ENCODE measurements around the gene C11orf86.

The C11orf86 gene

DNA sequence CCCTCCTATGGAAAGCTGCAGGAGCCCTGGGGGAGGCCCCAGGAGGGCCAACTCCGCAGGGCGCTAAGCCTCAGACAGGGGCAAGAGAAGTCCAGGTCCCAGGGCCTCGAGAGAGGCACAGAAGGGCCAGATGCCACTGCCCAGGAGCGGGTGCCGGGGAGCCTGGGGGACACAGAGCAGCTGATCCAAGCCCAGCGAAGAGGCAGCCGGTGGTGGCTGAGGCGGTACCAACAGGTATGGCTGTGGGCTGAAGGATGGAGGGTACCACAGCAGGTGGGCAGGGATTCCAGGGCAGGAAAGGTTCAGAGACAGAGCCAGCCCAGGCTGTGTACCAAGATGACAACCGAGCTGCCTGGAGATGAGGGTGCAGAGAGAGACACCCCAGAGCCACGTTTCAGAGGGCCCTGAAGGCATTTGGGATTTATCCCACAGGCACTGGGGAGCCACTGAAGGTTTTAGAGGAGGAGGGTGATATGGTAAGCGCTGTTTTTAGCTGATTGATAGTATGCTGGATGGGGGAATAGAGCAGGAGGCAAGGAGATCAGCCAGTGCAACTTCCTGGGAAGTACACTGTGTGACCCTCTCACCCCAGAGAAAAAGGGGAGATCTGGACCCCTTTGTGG lies 412 bp downstream of the C11orf86 start:
- Mint-ChIP-seq H3K9me3 (peaks cover 16% of the 10 kb centered on the region), H3K4me3 (no peak overlapping the region), H3K27ac (peak overlapping the region; percentile 64), H3K36me3 (ENCODE audit: low read depth) (no peaks in the 10 kb centered on the region), H3K27me3 (ENCODE audit: low read depth, poor library complexity) (peaks cover 6% of the 10 kb centered on the region), H3K4me1 (peaks cover 16% of the 10 kb centered on the region)
- TF ChIP-seq, protein P1, sequence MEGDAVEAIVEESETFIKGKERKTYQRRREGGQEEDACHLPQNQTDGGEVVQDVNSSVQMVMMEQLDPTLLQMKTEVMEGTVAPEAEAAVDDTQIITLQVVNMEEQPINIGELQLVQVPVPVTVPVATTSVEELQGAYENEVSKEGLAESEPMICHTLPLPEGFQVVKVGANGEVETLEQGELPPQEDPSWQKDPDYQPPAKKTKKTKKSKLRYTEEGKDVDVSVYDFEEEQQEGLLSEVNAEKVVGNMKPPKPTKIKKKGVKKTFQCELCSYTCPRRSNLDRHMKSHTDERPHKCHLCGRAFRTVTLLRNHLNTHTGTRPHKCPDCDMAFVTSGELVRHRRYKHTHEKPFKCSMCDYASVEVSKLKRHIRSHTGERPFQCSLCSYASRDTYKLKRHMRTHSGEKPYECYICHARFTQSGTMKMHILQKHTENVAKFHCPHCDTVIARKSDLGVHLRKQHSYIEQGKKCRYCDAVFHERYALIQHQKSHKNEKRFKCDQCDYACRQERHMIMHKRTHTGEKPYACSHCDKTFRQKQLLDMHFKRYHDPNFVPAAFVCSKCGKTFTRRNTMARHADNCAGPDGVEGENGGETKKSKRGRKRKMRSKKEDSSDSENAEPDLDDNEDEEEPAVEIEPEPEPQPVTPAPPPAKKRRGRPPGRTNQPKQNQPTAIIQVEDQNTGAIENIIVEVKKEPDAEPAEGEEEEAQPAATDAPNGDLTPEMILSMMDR (IDR thresholded peaks at IDR 0.05) = no peak
- no peak for DNase-seq

DNA sequence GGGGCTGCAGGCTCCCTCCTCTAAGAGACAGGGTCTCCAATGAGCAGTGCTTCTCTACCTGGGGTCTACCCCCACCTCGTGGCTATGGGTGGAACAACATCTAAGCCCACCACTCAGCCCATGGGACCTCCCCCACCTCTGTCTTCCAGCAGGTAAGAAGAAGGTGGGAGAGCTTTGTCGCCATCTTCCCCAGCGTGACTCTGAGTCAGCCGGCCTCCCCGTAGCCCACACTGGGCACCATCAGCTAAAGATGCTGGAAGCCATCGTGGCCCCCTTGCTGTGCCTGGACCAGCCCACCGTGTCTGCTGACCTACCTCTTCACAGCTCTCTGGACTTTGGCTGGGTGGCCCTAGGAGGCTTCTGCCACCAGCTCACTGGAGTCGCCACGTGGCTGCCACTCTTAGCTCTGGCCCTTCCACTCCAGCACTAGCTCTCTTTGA lies 944 bp downstream of the C11orf86 start:
- Mint-ChIP-seq H3K36me3 (ENCODE audit: low read depth) (no peaks in the 10 kb centered on the region), H3K27ac (peak overlapping the region; percentile 64), H3K4me1 (peaks cover 11% of the 10 kb centered on the region), H3K4me3 (no peak overlapping the region), H3K9me3 (peaks cover 11% of the 10 kb centered on the region), H3K27me3 (ENCODE audit: low read depth, poor library complexity) (peaks cover 11% of the 10 kb centered on the region)
- TF ChIP-seq, protein P1 (IDR thresholded peaks at IDR 0.05) = peak; percentile 85
- DNase-seq = peak; percentile 79

DNA sequence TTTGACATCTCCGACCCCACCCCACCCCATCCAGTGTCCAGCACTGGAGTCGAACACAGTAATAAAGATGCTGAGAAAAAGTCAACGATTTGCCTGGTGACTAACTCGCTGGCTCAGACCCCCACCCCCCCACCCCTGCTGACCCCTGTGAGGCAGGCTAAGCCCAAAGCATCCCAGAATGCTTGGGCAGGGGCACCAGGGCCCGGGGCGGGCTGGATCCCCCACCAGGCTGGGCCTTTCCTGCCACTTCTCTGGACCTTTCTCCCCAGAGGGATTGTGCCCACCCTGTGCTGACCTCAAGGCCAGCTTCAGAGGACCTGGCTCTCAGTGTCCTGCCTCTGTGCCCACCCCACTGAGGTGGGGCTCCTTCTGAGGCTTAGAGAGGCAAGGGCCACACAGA lies 1.8 kb downstream of the C11orf86 start:
- H3K4me3 Mint-ChIP-seq = no peak overlapping the region
- peaks cover 11% of the 10 kb centered on the region for H3K9me3 Mint-ChIP-seq
- peaks cover 17% of the 10 kb centered on the region for H3K27me3 Mint-ChIP-seq (ENCODE audit: low read depth, poor library complexity)
- TF ChIP-seq, protein P1 (IDR thresholded peaks at IDR 0.05) = no peak
- H3K36me3 Mint-ChIP-seq (ENCODE audit: low read depth) = no peaks in the 10 kb centered on the region
- DNase-seq = no peak
- H3K4me1 Mint-ChIP-seq = peaks cover 10% of the 10 kb centered on the region
- H3K27ac Mint-ChIP-seq = no peak overlapping the region

DNA sequence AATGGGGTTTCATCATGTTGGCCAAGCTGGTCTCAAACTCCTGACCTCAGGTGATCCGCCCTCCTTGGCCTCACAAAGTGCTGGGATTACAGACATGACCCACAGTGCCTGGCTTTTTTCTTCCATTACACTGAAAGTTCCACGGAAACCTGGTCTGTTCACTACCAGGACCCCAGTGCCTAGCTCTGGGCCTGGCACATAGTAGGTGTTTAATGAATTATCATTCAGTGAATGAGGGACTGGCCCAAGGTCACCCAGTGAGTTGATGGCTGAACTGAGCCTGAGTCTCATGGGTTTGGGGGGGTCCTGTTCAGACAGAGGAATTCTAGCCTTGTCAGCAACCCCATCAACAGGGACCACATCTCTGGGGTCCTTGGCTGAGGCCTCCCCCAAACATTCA lies 3.1 kb downstream of the C11orf86 start:
- Mint-ChIP-seq H3K27me3 (ENCODE audit: low read depth, poor library complexity) (peaks cover 24% of the 10 kb centered on the region), H3K27ac (no peak overlapping the region), H3K4me3 (no peak overlapping the region), H3K4me1 (peaks cover 10% of the 10 kb centered on the region), H3K36me3 (ENCODE audit: low read depth) (no peaks in the 10 kb centered on the region), H3K9me3 (peaks cover 11% of the 10 kb centered on the region)
- TF ChIP-seq, protein P1 (IDR thresholded peaks at IDR 0.05) = no peak
- DNase-seq = no peak

DNA sequence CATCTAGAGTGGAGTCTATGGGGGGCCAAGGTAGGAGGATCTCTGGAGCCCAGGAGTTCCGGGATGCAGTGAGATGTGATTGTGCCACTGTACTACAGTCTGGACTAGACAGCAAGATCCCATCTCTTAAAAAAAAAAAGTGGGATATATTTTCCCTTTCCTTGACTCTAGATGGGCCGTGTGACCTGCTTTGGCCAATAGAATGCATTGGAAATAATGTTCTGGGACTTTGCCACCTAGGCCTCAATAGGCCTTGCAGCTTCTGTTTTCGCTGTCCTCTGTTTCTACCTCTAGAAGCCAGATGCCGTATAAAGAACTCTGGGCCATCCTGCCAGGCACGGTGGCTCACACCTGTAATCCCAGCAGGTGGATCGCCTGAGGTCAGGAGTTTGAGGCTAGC lies 3.6 kb downstream of the C11orf86 start:
- Mint-ChIP-seq H3K36me3 (ENCODE audit: low read depth) (no peaks in the 10 kb centered on the region), H3K4me1 (peaks cover 10% of the 10 kb centered on the region)

More for the DNA sequence above, 3.6 kb downstream of the C11orf86 start:
- Mint-ChIP-seq H3K27me3 (ENCODE audit: low read depth, poor library complexity) (peaks cover 24% of the 10 kb centered on the region), H3K27ac (no peak overlapping the region), H3K9me3 (peaks cover 11% of the 10 kb centered on the region), H3K4me3 (no peak overlapping the region)
- DNase-seq = no peak
- TF ChIP-seq, protein P1 (IDR thresholded peaks at IDR 0.05) = no peak
